NCI-H748 (cell line): ENCODE data around the gene TMEM25.
A peak's percentile ranks its signal among the peaks of the same experiment; 100 is the strongest.
"Not testable (repeated sequence)": the region's sequence is repeated elsewhere in the genome, so short reads cannot be mapped to it uniquely, and the experiment has no call there.

ENCODE experiments used
- DNase-seq: peaks from one replicate; lab custom pipeline; 2025; ENCODE audit not compliant: unreplicated experiment; lab: John Stamatoyannopoulos, UW

The TMEM25 gene

DNA sequence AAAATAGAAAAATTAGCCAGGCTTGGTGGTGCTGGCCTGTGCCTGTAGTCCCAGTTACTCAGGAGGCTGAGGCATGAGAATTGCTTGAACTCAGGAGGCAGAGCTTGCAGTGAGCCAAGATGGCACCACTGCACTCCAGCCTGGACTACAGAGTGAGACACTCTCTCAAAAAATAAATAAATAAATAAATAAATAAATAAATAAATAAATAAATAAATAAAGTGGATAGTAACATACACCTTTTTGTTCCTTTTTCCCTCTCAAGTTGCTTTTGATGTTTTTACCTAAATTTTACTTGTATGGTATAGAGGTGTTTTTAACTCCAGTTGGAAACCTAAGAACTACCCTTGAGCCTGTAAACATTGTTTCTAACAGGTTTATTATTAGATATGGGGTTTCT lies 47.0 kb downstream of the TMEM25 start:
- DNase-seq = not testable (repeated sequence)

DNA sequence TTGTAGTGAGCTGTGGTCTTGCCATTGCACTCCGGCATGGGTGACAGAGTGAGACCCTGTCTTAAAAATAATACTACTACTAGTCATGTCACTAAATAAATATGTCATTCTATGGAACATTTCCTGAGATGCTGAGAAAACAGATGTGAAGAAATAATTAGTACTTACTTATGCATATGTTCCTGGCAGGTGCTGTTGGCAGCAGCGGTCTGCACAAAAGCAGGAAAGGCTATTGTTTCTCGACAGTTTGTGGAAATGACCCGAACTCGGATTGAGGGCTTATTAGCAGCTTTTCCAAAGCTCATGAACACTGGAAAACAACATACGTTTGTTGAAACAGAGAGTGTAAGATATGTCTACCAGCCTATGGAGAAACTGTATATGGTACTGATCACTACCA lies 50.1 kb downstream of the TMEM25 start:
- DNase-seq = peak; percentile 41
